Activated CD4-positive, alpha-beta T cell treated with anti-CD3 and anti-CD28 coated beads for 4 hours (primary cell): ENCODE results near the gene CYP2W1.
A peak's percentile ranks its signal among the peaks of the same experiment; 100 is the strongest.

Experiments used
- DNase-seq, 2 donors: peaks; one replicate each; pipeline ENCODE4 v3.0.0-alpha.2; 2020

CYP2W1 gene

GRCh38 chr7:966291-967069 is 16.5 kb upstream of the CYP2W1 start:
- DNase-seq = no peak

- no peak for DNase-seq
Observed at GRCh38 chr7:967361-968082, 15.5 kb upstream of the CYP2W1 start.

GRCh38 chr7:968205-969105 is 14.5 kb upstream of the CYP2W1 start:
- no peak for DNase-seq

- no peak for DNase-seq
Observed at GRCh38 chr7:969403-969802, 13.6 kb upstream of the CYP2W1 start.

- DNase-seq = no peak
Observed at GRCh38 chr7:970744-971143, 12.2 kb upstream of the CYP2W1 start.

- DNase-seq = no peak
Observed at GRCh38 chr7:972110-972509, 10.9 kb upstream of the CYP2W1 start.

GRCh38 chr7:972676-973309 is 10.2 kb upstream of the CYP2W1 start:
- DNase-seq = no peak

GRCh38 chr7:973312-973711 is 9.7 kb upstream of the CYP2W1 start:
- no peak for DNase-seq

GRCh38 chr7:974172-974571 is 8.8 kb upstream of the CYP2W1 start:
- DNase-seq = no peak

- DNase-seq = peak; percentile 88 to 91
Observed at GRCh38 chr7:974820-975681, 7.9 kb upstream of the CYP2W1 start, which contains the start of gene COX19. Gene COX19, minus strand, starts transcription at chr7:975549. Its CDS starts 40 bp downstream, at chr7:975509.

- DNase-seq = no peak
Observed at GRCh38 chr7:975702-976473, 7.1 kb upstream of the CYP2W1 start.

GRCh38 chr7:976901-977325 is 6.1 kb upstream of the CYP2W1 start:
- DNase-seq = no peak

- no peak for DNase-seq
Observed at GRCh38 chr7:977326-978048, 5.5 kb upstream of the CYP2W1 start.

- no peak for DNase-seq
Observed at GRCh38 chr7:978049-978346, 5.0 kb upstream of the CYP2W1 start.

GRCh38 chr7:978416-979091 is 4.4 kb upstream of the CYP2W1 start:
- no peak for DNase-seq

- no peak for DNase-seq
Observed at GRCh38 chr7:979151-979550, 3.8 kb upstream of the CYP2W1 start.

- no peak for DNase-seq
Observed at GRCh38 chr7:979886-980571, 3.0 kb upstream of the CYP2W1 start.

GRCh38 chr7:981793-982510 is 1.0 kb upstream of the CYP2W1 start:
- DNase-seq = no peak
